Left lobe of liver (tissue), 2 donors: ENCODE results near the gene MAP1B. TPM values are rescaled to one million over a fixed set of nuclear protein-coding genes. Genes with fewer than 3 reads are reported as not detected.

Experiments
- ATAC-seq: fragments of 200-7000 bp; cut with Tn5 transposase; one replicate; pipeline ENCODE4 v1.9.1; 2020; ENCODE audit warnings: mild to moderate bottlenecking, moderate library complexity
- DNase-seq: peaks from one replicate; pipeline ENCODE4 v3.0.0-alpha.2; 2020; ENCODE audit warnings: low spot score
- total RNA-seq: library from RNA; stranded (reverse); gene quantifications from one replicate; pipeline ENCODE4 v1.2.1, GENCODE V29; 2021
- donor health status: DM: no; HTN: no; CAD: no; lungs with moderate emphysema.
- donor health status: DM: no; HTN: yes; CAD: no.

The MAP1B gene
- total RNA-seq, 1 donor from 2014 or later = 3.4 TPM

DNA sequence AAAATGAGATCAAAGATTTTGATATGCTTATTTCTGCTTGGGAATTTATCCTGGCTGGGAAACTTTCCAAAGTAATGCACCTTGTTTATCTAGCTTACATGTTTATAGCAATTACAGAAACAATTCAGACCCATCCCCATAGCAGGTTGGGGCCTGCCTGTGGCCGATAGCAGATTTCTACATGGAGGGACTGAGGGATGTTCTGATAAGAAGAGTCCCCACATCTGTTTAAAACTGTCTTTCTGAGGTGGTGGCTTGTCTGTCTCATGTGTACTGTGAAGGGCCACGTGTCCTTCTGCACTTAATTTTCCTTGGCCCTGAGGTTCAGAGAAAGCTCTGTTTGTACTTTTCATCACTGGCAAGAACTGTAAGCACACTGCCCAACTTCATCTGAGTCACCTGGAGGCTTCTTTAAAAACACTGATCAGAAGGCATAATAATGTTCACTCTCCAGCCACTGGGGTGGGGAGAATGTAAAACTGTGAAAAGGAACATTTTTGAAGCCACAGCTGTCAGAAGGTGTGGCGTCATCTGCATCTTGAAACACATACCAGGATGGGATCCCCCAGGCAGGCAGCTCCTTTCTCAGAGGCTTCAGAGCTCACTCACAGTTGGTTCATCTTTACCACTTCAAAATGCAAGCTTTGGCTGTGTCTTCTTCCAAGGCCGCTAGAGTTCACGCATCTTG, 80.3 kb downstream of the MAP1B start:
- no peak for ATAC-seq

DNA sequence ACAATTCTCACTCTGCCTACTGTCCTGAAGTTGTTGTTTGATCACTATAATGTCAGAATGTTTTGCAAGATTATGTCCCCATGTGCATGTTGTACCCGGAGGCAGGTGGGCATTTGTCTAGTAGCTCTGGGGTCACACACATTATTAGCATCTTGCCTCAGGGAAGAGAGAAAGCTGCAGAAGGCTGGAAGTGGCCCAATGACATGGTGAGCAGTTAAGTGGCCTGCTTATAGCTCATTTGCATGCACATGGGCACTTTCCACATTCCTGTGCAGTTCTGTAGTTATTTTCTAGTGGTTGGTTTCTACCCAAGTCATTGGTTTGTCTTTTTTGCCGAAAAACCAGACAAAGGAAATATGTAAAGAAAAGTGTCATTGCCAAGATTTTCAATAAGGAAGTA, 80.9 kb downstream of the MAP1B start:
- ATAC-seq (no peak), DNase-seq (no peak)

More for the DNA sequence above, 80.3 kb downstream of the MAP1B start:
- no peak for DNase-seq

DNA sequence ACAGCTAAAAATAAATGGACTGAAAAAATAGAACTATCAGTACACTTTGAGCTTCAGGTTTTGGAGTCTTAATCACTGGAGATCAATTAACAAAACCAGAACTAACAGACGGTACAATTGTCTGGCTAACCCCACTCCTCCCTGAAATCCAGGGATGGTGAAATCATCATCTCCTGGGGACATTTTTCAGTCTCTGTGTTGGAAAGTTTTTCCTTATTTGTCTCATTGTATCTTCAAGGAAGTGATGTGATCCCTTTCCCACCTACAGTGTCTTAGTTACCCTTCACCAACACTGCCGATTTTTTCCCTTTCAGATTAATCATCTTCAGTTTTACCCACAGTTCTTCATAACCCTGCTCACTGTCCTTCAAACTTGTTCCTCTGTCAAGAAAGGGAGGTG, 81.9 kb downstream of the MAP1B start:
- DNase-seq (no peak), ATAC-seq (no peak)

DNA sequence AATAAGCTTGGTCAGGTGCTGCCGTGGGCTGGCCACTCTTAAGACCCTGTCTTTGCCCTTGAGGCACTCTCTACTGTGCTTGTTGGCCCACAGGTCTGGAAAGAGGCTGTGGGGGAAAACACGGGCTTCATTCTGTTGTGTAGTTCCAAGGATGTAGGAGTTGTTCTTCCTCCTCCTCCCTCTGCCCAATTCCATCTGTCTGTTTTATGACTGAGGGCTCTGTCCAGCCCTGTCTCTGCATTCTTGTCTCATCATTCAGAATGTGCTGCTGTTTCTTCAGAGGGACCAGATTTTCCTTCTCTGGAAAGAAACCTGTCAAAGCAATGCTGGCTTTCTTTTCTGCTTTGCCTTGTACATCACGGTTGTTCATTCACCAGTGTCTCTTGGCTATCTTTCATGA, 84.1 kb downstream of the MAP1B start:
- ATAC-seq (no peak), DNase-seq (no peak)

DNA sequence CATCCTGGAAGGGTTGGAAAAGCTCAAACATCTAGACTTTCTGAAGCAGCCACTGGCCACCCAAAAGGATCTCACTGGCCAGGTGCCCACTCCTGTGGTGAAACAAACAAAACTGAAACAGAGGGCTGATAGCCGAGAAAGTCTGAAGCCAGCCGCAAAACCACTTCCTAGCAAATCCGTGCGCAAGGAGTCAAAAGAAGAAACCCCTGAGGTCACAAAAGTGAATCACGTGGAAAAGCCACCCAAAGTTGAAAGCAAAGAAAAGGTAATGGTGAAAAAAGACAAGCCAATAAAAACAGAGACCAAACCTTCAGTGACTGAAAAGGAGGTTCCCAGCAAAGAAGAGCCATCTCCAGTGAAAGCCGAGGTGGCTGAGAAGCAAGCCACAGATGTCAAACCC, 87.6 kb downstream of the MAP1B start:
- no peak for ATAC-seq
- no peak for DNase-seq

DNA sequence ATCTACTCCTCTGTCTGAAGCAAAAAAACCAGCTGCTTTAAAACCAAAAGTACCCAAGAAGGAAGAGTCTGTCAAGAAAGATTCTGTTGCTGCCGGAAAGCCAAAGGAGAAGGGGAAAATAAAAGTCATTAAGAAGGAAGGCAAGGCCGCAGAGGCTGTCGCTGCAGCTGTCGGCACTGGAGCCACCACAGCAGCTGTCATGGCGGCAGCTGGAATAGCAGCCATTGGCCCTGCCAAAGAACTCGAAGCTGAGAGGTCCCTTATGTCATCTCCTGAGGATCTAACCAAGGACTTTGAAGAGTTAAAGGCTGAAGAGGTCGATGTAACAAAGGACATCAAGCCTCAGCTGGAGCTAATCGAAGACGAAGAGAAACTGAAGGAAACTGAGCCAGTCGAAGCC, 88.3 kb downstream of the MAP1B start:
- DNase-seq (no peak), ATAC-seq (no peak)

DNA sequence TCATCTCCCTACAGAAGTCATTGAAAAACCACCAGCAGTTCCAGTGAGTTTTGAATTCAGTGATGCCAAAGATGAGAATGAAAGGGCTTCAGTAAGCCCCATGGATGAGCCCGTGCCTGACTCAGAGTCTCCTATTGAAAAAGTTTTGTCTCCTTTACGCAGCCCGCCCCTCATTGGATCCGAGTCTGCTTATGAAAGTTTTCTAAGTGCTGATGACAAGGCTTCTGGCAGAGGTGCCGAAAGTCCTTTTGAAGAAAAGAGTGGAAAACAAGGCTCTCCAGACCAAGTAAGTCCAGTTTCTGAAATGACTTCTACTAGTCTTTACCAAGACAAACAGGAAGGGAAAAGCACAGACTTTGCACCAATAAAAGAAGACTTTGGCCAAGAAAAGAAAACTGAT, 90.1 kb downstream of the MAP1B start:
- DNase-seq (no peak), ATAC-seq (no peak)

DNA sequence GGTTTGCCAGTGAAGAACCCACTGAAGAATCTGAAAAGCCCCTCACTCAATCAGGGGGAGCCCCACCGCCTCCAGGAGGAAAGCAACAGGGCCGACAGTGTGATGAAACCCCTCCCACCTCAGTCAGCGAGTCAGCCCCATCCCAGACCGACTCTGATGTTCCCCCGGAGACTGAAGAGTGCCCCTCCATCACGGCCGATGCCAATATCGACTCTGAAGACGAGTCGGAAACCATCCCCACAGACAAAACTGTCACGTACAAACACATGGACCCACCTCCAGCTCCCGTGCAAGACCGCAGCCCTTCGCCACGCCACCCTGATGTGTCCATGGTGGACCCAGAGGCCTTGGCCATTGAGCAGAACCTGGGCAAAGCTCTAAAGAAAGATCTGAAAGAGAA, 92.4 kb downstream of the MAP1B start:
- ATAC-seq (no peak), DNase-seq (no peak)

DNA sequence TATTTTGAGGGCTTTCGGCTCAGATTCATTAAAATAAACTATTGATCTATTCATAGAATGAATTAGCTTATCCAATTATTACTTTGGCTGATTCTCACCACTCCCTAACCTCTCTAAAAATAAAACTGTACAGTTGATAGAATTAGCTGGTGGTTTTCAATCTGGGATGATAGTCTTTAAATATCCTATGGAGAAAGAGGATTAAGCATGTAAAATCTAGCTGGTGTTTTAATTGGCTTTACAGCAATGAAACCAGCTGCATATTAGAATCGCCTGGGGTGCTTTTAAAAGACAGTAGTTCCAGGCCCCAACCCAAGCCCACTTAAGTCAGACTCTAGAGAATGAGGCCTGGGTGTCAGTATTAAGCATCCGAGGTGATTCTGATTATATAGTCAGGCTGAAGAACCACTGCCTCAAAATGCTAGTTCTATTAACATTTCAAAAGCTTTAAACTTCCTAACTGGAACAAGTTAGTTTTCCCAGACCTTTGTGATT, 95.1 kb downstream of the MAP1B start:
- ATAC-seq (no peak), DNase-seq (no peak)

DNA sequence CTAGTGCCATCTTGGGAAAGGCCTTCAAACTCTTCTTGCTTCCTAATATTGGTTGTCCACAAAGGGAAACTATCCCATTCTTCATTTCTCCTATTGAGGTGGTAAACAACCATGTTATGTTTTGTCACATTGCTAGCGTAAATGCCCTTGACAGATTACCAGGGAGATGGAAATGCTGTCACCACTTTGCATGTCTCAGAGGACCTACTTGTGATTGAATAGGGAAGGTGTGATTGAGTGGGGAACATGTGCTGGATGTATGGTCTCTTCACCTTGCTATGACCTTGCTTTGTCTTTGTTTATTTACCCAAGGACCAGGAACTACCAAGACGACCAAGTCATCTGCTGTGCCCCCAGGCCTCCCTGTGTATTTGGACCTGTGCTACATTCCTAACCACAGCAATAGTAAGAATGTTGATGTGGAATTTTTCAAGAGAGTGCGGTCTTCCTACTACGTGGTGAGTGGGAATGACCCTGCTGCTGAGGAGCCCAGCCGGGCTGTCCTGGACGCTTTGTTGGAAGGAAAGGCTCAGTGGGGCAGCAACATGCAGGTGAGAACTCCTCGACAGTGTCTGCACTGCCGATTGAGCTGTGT, 96.1 kb downstream of the MAP1B start:
- DNase-seq (no peak), ATAC-seq (no peak)

DNA sequence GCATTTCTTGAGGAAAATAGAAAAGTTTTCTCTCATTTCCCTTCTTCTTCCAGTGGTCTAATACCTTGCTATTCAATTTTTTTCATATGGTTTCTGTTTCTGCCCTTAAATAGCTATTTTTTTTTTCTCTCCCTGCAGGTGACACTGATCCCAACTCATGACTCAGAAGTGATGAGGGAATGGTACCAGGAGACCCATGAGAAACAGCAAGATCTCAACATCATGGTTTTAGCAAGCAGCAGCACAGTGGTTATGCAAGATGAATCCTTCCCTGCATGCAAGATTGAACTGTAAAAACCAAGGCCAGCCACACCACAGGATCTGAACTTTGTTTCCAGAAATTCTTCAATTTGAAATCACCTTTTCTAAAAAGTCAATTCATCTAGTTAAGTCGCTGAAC, 97.7 kb downstream of the MAP1B start:
- DNase-seq (no peak), ATAC-seq (no peak)

DNA sequence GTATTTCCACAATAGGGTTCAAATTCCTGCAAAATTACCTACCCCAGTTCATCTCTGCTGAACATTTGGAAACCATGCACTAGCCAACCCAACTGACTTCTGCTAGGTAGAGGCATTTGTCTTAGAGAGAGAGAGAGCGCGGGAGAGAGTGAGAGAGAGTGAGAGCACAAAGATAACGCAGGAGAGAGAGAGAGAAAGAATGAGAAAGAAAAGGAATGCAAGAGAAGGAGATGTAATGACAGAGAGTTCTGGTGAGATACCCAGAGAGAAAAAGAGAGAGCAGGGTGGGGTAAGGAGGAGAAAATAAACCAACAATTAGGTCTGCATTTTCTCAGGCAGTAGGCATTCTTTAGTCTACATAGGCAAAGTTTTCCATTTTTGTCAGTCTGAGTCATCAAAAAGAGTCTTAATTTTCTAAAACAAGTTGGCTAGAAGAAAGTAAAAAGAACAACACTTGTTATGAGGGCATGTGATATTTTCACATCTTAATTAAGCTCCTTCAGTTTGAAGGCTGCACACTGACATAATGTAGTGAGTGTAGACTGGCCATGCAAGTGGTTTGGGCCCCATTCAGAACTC, 98.2 kb downstream of the MAP1B start:
- ATAC-seq (no peak), DNase-seq (no peak)

DNA sequence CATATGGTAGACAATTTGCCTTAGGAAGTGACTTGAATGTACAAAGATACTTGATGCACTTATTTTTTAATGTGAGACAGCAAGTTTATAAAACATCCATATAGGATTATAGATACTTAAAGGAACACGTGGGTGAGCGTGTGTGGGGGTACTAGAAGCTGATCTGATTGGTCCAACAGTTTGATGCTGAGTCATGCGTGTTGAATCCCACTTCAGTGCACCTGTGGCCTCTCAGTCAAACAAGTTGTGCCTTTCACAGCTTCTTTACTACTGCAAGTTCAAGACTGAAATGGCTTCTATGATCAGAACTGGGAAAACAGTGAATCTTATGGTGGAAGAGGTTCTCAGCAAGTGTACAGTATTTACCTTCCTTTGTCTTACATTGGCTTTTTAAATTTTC, 98.9 kb downstream of the MAP1B start:
- DNase-seq (no peak), ATAC-seq (no peak)

DNA sequence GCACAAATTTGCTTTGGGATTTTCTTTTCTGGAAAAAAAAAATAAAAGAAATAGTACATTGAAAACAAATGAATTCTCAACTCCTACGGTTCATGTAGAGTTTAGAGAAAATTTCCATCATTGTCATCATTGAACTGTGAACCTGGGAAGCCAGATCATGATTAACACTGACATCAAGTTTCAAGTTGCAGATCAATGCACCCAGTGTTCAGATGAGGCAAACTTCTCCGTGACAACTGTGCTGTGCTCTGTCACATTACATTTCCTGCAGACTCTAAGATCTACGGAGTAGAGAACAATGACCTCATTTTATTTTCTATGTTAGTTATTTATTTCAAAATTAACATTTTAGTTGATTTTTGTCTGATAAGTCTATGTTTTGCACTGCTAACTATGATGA, 99.7 kb downstream of the MAP1B start:
- DNase-seq (no peak), ATAC-seq (no peak)

DNA sequence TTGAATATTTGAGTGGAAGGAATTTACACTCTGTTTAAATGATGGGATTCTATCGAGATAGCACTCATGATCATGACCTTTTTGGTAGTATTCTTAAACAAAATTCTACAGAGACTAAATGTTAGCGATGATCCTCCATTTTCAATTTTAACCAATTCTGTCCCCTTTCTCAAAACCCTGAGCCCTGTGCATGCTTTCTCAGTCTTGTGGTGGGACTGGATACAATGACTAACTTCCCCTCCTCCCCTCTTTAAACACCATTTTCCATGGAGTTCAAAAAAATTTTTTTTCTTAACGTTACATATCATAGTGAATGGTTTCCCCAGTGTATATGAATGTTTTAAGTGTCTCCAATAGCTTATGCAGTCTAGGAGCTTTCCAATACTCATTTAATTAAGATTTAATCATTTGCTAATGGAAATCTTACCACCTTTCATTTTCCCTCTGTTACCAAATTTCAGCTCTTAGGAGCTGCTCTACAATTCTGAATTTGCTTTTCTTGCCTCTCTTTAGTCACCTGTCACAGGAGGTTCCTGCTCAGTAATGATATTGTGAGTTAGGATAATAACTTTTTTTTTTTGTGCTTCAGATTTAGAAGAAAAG, 101.2 kb downstream of the MAP1B start:
- DNase-seq (no peak), ATAC-seq (no peak)

DNA sequence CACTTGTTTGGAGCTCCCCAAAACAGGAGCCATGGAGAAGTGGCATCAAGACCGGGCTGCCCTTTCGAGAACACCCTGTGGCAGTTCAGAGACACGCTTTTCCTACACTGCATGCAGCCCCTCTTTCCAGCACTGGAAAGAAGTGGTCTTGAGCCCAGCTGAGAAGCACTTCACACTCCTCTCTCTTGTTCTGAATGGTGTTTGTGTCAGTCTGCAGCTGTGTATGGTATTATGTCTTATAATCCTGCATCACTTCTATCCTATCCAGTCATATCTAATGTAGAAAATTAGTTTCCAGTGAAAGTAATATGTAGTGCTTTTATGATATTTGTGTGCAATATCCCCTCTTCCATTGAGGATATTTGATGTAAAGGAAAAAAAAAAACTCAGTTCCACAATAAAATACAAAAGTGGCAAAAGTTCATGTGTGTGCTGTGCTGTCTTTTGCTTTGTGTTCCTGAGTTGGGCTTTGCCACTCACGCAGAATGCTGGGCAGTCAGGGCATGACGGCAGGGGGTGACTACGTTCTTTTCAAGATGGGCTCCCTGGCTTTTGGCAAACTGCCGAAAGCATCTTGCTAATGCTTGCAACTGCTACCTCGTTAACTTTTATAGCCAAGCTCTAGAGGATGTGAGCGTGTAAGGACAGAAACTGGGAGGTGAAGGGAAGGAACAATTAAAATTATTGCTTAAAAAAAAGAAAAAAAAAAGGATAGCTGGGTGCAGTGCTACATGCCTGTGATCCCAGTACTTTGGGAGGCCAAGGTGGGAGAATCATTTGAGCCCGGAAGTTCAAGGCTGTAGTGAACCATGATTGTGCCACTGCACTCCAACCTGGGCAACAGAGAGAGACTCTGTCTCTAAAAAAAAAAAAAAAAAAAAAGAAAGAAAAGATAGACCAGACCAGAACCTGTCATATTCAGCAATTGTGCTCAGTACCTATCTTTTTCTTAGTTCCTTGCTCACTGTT, 102.2 kb downstream of the MAP1B start:
- DNase-seq (no peak), ATAC-seq (no peak)

DNA sequence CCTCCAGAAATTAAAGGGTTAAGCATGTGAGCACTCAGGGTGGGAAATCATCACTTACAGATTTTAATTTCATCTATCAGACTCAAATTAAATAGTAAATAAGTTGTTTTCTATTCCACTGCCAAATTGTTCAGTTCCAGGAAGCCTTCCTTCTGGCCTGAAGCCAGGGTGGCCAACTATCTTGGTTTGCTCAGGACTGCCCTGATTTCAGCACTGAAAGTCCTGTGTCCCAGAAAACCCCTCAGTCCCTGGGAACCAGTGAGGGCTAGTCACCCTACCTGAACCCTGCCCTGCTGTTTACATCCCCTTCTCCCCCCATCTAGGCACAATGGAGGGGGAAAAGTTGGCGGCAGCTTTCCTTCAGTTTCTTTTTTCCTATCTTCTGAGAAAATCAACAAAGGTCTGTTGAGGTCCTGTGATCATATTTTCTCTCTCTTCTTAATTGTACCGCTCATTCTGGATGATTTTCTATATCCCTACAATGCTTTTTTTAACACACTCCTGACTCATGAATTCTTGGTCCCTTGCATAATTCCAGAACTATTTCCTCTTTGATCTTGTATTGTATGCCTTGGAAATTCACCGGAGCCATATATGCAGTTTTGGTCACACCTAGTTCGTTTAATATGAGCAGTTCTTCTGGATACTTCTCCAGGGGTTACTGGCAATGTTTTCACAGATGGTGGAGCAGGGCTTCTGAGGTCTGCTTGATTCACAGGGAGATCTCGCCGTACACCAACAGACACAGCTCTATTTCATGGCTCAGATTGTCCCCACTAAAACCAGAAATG, 103.8 kb downstream of the MAP1B start:
- DNase-seq (no peak), ATAC-seq (peak; percentile 49)

DNA sequence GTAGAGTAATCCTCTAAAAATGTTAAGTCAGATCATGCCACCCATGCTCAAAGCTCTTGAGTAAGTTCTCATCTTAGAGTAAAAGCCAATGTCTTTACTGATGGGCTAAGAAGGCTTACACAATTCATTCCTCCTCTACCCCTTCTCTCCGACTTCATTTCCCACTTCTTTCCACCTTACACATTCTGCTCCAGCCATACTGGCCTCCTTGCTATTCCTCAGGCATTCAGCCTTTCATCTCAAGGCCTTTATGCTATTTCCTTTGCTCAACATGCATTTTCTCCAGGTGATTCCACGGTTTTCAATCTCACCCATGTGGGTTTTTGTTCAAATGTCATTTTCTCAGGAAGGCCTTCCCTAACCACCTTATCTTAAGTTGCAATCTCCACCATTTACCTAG, 104.9 kb downstream of the MAP1B start:
- DNase-seq (no peak), ATAC-seq (no peak)

DNA sequence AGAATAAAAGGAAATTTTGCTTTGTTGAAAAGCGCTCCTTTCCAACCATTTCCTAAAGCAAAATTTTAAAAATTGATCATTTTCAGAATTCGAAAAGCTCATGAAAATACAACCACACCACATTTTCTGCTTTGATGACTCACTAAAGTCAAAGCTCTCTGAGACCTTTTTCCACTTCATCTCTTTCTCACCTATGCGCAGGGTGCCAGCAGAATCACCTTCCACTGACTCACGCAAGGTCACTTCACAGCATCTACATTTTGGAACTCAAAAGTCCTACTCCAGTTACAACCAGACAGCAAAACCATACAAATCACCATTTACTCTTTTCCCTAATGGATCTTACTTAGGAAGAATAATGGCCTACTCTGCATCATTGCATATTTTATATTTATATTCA, 106.2 kb downstream of the MAP1B start:
- DNase-seq (no peak), ATAC-seq (no peak)

DNA sequence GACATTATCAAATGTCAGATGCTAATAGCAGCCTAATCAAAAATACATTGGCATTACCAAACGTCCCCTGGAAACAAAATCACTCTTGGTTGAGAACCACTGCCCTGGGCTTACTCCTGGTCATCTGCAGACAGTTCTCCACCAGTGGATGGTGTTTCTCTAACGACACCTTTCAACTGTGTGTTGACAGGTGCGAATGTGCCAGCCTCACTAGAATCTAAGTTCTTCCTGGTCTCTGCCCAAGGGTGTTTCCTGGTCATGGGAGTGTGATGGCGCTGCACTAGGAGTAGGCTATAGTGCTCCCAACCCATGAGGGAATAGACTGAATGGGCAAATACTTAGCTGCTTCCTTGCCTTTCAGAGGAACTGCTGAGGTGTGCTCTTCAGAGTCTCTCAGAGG, 106.9 kb downstream of the MAP1B start:
- ATAC-seq (no peak), DNase-seq (no peak)
